Neural progenitor cell (in vitro differentiated cells): Measurements from ENCODE around the gene KMT2C. TPM values are rescaled to one million over a fixed set of nuclear protein-coding genes. Genes with fewer than 3 reads are reported as not detected.
A peak's percentile ranks its signal among the peaks of the same experiment; 100 is the strongest.
"Not testable (repeated sequence)": the region's sequence is repeated elsewhere in the genome, so short reads cannot be mapped to it uniquely, and the experiment has no call there.

ENCODE experiments used
- DNase-seq: peaks from one replicate; pipeline ENCODE4 v3.0.0-alpha.2; 2016; ENCODE audit warnings: low spot score
- H2AFZ ChIP-seq: fragments of 200-600 bp; sonication (generic); replicated peaks from 2 replicates; pipeline ENCODE4 v1.6.1; 2016; ENCODE audit warnings: antibody characterized with exemption
- H3F3A ChIP-seq: fragments of 200-600 bp; sonication (generic); 2 replicates; pipeline ENCODE4 v1.6.1; 2016; ENCODE audit warnings: antibody characterized with exemption, low read depth
- H3K27ac ChIP-seq: fragments of 200-600 bp; sonication (generic); 2 replicates; pipeline ENCODE4 v1.5.1; 2016; ENCODE audit warnings: mild to moderate bottlenecking
- H3K27me3 ChIP-seq: fragments of 200-600 bp; sonication (generic); 2 replicates; pipeline ENCODE4 v1.6.1; 2016; ENCODE audit warnings: mild to moderate bottlenecking, moderate library complexity
- H3K36me3 ChIP-seq: fragments of 200-600 bp; sonication (generic); 2 replicates; pipeline ENCODE4 v1.5.1; 2016
- H3K4me1 ChIP-seq: fragments of 200-600 bp; sonication (generic); 2 replicates; pipeline ENCODE4 v1.6.1; 2016; ENCODE audit warnings: mixed run types
- H3K4me2 ChIP-seq: fragments of 200-600 bp; sonication (generic); 2 replicates; pipeline ENCODE4 v1.6.1; 2016
- H3K4me3 ChIP-seq: fragments of 200-600 bp; sonication (generic); 2 replicates; pipeline ENCODE4 v1.5.1; 2016
- H3K79me2 ChIP-seq: fragments of 200-600 bp; sonication (generic); 2 replicates; pipeline ENCODE4 v1.6.1; 2016; ENCODE audit warnings: low read depth
- H3K9ac ChIP-seq: fragments of 200-600 bp; sonication (generic); 2 replicates; pipeline ENCODE4 v1.6.1; 2016
- H3K9me3 ChIP-seq: fragments of 200-600 bp; sonication (generic); 2 replicates; pipeline ENCODE4 v1.5.1; 2016; ENCODE audit warnings: low read depth
- H4K20me1 ChIP-seq: fragments of 200-600 bp; sonication (generic); 2 replicates; pipeline ENCODE4 v1.6.1; 2016; ENCODE audit warnings: low read depth
- H3K27ac Mint-ChIP-seq: 3 replicates; pipeline ENCODE4 v1.8.0; 2021; ENCODE audit warnings: mixed read lengths
- H3K27me3 Mint-ChIP-seq: 2 replicates; pipeline ENCODE4 v1.8.0; 2022; ENCODE audit warnings: low read depth, mild to moderate bottlenecking, inconsistent platforms, moderate library complexity, mixed read lengths; ENCODE audit not compliant: insufficient read depth
- H3K36me3 Mint-ChIP-seq: 3 replicates; pipeline ENCODE4 v1.8.0; 2021; ENCODE audit warnings: mixed read lengths
- H3K4me1 Mint-ChIP-seq: 3 replicates; pipeline ENCODE4 v1.8.0; 2021; ENCODE audit warnings: mixed read lengths
- H3K4me3 Mint-ChIP-seq: 3 replicates; pipeline ENCODE4 v1.8.0; 2021; ENCODE audit warnings: mild to moderate bottlenecking, moderate library complexity, mixed read lengths
- H3K9me3 Mint-ChIP-seq: 3 replicates; pipeline ENCODE4 v1.8.0; 2020; ENCODE audit warnings: mixed read lengths
- EZH2 ChIP-seq: fragments of 200-600 bp; sonication (generic); IDR thresholded peaks from 2 replicates; pipeline ENCODE4 v1.6.1; 2017; ENCODE audit warnings: antibody characterized with exemption, mild to moderate bottlenecking, moderate library complexity
- EZH2phosphoT487 ChIP-seq: fragments of 200-600 bp; sonication (generic); IDR thresholded peaks from 2 replicates; pipeline ENCODE4 v1.6.1; 2017; ENCODE audit warnings: antibody characterized with exemption
- total RNA-seq: library from RNA; depleted of rRNA; stranded (reverse); fragments of >200 nt; gene quantifications from 2 replicates; pipeline ENCODE4 v1.2.3, GENCODE V29; 2015; ENCODE audit warnings: low replicate concordance
- TF ChIP-seq, protein P1 (sequence below): fragments of 200-600 bp; sonication (generic); IDR thresholded peaks from 2 replicates; pipeline ENCODE4 v1.5.1; 2017; ENCODE audit warnings: antibody characterized with exemption, mild to moderate bottlenecking

The KMT2C gene
- total RNA-seq, 1 donor from 2014 or later, result 26.4 TPM

DNA sequence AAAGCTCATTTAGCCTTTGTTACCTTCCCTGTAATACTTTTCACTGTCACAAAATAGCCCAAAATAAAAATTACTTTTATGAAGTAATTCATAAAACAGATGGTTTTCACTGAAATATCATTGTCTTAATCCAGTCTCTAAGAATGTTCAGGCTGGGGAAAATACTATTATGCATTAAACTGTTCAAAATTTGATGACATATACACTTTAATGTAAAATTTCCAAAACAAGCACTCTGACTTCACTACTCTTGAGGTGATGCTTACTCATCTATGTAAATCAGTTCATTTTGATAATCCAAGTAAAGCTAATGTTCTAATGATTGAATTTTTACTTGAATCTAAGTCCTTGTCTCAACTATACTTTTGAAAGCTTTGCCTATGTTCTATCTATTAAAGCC lies 127.9 kb downstream of the KMT2C start:
- Mint-ChIP-seq H3K4me1 (no peaks in the 10 kb centered on the region), H3K27ac (no peak overlapping the region)
- H3K4me2 ChIP-seq, result no peak overlapping the region

DNA sequence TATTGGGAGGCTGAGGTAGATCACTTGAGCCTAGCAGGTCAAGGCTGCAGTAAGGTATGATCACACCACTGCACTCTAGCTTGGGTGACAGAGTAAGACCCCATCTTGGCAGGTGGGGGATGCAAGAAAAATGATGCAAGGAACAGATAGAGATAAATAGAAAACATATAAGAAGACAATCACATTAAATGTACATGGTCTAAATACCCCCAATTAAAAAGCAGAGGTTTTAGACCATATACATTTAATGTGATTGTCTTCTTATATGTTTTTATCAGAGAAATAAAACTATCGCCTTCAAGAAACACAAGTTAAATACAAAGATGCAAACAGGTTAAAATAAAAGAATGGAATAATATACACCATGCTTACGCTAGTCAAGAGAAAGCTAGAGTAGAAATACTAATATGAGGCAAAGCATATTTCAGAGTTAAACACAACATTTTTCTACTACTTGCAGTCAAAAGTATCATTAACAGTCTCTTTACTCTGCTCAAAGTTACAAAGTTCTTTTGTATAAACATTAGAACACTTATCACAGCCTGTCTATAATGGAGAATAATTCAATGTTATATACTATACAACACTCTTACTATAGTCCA lies 136.2 kb downstream of the KMT2C start:
- not testable (repeated sequence) for H4K20me1 ChIP-seq, H3K27ac Mint-ChIP-seq, H3K4me1 ChIP-seq, H3K27ac ChIP-seq, H2AFZ ChIP-seq, H3K79me2 ChIP-seq, H3F3A ChIP-seq, H3K9me3 ChIP-seq, H3K4me3 Mint-ChIP-seq, H3K4me3 ChIP-seq, DNase-seq, H3K27me3 Mint-ChIP-seq, H3K4me1 Mint-ChIP-seq, H3K9ac ChIP-seq, H3K27me3 ChIP-seq, H3K4me2 ChIP-seq, H3K36me3 ChIP-seq
- Mint-ChIP-seq H3K9me3 (peaks cover 20% of the 10 kb centered on the region), H3K36me3 (peaks cover 45% of the 10 kb centered on the region)

More for the DNA sequence above, 127.9 kb downstream of the KMT2C start:
- no peaks in the 10 kb centered on the region for H3K9me3 Mint-ChIP-seq
- no peaks in the 10 kb centered on the region for H4K20me1 ChIP-seq
- no peak overlapping the region for H3K27ac ChIP-seq
- H3K4me3 ChIP-seq, result no peak overlapping the region
- H3K27me3 Mint-ChIP-seq, result no peaks in the 10 kb centered on the region
- no peaks in the 10 kb centered on the region for H3K27me3 ChIP-seq
- H3K4me1 ChIP-seq, result no peaks in the 10 kb centered on the region
- H3K9me3 ChIP-seq, result no peaks in the 10 kb centered on the region
- DNase-seq, result no peak
- H3K79me2 ChIP-seq, result no peaks in the 10 kb centered on the region
- H3K9ac ChIP-seq, result no peak overlapping the region
- H3K4me3 Mint-ChIP-seq, result no peak overlapping the region
- H3K36me3 ChIP-seq, result peaks cover 8% of the 10 kb centered on the region
- TF ChIP-seq EZH2phosphoT487 (no peak), EZH2 (no peak)
- TF ChIP-seq, protein P1, sequence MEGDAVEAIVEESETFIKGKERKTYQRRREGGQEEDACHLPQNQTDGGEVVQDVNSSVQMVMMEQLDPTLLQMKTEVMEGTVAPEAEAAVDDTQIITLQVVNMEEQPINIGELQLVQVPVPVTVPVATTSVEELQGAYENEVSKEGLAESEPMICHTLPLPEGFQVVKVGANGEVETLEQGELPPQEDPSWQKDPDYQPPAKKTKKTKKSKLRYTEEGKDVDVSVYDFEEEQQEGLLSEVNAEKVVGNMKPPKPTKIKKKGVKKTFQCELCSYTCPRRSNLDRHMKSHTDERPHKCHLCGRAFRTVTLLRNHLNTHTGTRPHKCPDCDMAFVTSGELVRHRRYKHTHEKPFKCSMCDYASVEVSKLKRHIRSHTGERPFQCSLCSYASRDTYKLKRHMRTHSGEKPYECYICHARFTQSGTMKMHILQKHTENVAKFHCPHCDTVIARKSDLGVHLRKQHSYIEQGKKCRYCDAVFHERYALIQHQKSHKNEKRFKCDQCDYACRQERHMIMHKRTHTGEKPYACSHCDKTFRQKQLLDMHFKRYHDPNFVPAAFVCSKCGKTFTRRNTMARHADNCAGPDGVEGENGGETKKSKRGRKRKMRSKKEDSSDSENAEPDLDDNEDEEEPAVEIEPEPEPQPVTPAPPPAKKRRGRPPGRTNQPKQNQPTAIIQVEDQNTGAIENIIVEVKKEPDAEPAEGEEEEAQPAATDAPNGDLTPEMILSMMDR, result no peak
- H3F3A ChIP-seq, result no peaks in the 10 kb centered on the region
- H2AFZ ChIP-seq, result no peak overlapping the region
- peaks cover 26% of the 10 kb centered on the region for H3K36me3 Mint-ChIP-seq

DNA sequence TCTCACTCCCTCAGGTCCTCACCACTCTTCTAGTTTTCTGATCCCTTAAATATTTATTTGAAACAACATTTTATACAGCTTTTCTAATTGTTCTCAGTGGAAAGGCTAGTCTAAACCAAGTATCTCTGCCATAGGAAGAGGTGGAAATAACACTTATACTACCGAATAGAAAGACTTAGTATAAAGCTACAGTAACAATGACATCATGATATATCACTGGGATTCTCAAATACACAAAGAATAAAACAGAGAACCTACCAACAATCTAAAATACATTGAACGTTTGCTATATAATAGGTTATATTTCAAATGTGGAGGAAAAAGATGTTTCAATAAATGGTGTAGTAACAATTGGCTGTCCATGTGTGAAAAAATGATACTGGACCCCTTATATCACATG lies 142.9 kb downstream of the KMT2C start:
- peaks cover 15% of the 10 kb centered on the region for H3K4me1 ChIP-seq
- peaks cover 5% of the 10 kb centered on the region for H3K4me1 Mint-ChIP-seq
- no peaks in the 10 kb centered on the region for H4K20me1 ChIP-seq
- no peaks in the 10 kb centered on the region for H3K27me3 ChIP-seq
- H3K36me3 Mint-ChIP-seq, result peaks cover 44% of the 10 kb centered on the region
- no peak overlapping the region for H2AFZ ChIP-seq
- H3K4me2 ChIP-seq, result peak overlapping the region; percentile 57
- no peak overlapping the region for H3K4me3 ChIP-seq
- no peak for DNase-seq
- H3K27ac ChIP-seq, result no peak overlapping the region
- peaks cover 15% of the 10 kb centered on the region for H3K36me3 ChIP-seq
- H3K9ac ChIP-seq, result no peak overlapping the region
- peaks cover 5% of the 10 kb centered on the region for H3F3A ChIP-seq
- no peaks in the 10 kb centered on the region for H3K27me3 Mint-ChIP-seq
- peaks cover 22% of the 10 kb centered on the region for H3K9me3 Mint-ChIP-seq
- H3K9me3 ChIP-seq, result no peaks in the 10 kb centered on the region
- TF ChIP-seq EZH2 (no peak), EZH2phosphoT487 (no peak)
- TF ChIP-seq, protein P1, result no peak
- no peak overlapping the region for H3K27ac Mint-ChIP-seq
- no peak overlapping the region for H3K4me3 Mint-ChIP-seq
- no peaks in the 10 kb centered on the region for H3K79me2 ChIP-seq

DNA sequence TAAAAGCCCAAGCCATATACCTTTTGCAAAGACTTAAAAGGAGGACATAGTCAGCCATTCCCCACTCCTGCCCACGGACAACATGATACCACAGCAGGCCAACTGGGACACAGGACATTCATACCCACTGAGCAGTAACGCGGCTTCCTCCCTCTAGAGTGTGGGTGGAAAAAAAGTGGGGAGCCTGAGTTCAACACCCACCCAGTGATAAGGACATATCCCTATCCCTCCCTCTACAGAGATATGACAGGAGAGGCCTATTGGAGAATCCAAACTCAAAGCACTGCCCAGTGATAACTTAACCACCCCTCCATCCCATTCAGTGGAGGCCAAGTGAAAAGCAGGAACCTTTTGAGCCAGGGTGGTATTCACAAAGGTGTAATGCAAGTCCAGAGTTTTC lies 148.8 kb downstream of the KMT2C start:
- Histone ChIP-seq H3K36me3 (peaks cover 13% of the 10 kb centered on the region), H3K27ac (peak overlapping the region; percentile 2)
- not testable (repeated sequence) for H3K4me3 ChIP-seq, H3F3A ChIP-seq, H3K4me2 ChIP-seq, H3K79me2 ChIP-seq, H3K9ac ChIP-seq, H3K27me3 Mint-ChIP-seq, H3K4me1 Mint-ChIP-seq, H2AFZ ChIP-seq, DNase-seq, H3K27ac Mint-ChIP-seq, H4K20me1 ChIP-seq, H3K4me3 Mint-ChIP-seq, H3K27me3 ChIP-seq, H3K4me1 ChIP-seq, H3K9me3 ChIP-seq
- H3K36me3 Mint-ChIP-seq, result peaks cover 16% of the 10 kb centered on the region
- peaks cover 12% of the 10 kb centered on the region for H3K9me3 Mint-ChIP-seq

DNA sequence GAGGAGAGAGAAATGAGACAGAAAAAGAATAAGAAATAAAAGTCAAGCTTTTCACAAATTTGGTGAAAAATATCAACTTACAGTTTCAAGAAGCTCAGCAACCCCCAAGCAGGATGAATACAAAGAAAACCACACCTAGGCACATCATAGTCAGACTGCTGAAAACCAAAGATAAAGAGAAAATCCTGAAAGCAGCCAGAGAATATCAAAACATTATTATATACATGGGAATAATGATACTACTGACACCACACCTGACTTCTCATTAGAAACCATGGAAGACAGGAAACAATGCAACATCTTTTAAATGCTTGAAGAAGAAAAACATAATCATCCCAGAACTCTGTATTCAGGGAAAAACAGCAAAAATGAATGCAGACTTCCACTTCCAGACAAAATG lies 149.6 kb downstream of the KMT2C start:
- not testable (repeated sequence) for H3K4me2 ChIP-seq, H4K20me1 ChIP-seq, H3K27me3 Mint-ChIP-seq, H3F3A ChIP-seq, H3K4me3 ChIP-seq, H3K79me2 ChIP-seq, H3K27ac ChIP-seq, H3K9me3 ChIP-seq, H3K4me3 Mint-ChIP-seq, H3K4me1 ChIP-seq, H3K27ac Mint-ChIP-seq, H3K4me1 Mint-ChIP-seq, H3K9ac ChIP-seq, H3K27me3 ChIP-seq, H2AFZ ChIP-seq, DNase-seq, H3K36me3 ChIP-seq
- peaks cover 14% of the 10 kb centered on the region for H3K36me3 Mint-ChIP-seq
- peaks cover 12% of the 10 kb centered on the region for H3K9me3 Mint-ChIP-seq

DNA sequence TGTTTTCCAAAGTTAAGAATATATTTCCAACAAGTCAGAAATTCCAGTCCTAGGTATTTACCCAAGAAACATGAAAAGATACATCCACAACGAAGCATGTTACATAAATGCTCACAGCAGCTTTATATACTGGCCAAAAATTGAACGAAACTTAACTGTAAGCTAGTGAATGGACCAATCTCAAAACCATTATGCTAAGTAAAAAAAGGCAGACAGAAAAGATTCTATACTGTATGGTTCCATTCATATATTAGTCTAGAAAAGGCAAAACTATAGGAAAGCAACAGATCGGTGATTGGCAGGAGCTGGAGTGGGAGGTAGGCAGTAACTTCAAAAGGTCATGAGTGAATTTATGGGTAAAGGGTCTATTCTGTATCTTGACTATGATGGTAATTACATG lies 150.8 kb downstream of the KMT2C start:
- not testable (repeated sequence) for H4K20me1 ChIP-seq, H3K27me3 Mint-ChIP-seq, H3K9ac ChIP-seq, H3K4me2 ChIP-seq, H3K4me1 ChIP-seq, H3F3A ChIP-seq, H3K27me3 ChIP-seq, H3K9me3 ChIP-seq, H3K36me3 ChIP-seq, H3K4me3 Mint-ChIP-seq, H3K27ac ChIP-seq, H3K79me2 ChIP-seq, DNase-seq, H3K27ac Mint-ChIP-seq, H3K4me3 ChIP-seq, H3K4me1 Mint-ChIP-seq, H3K9me3 Mint-ChIP-seq, H2AFZ ChIP-seq
- peaks cover 12% of the 10 kb centered on the region for H3K36me3 Mint-ChIP-seq

DNA sequence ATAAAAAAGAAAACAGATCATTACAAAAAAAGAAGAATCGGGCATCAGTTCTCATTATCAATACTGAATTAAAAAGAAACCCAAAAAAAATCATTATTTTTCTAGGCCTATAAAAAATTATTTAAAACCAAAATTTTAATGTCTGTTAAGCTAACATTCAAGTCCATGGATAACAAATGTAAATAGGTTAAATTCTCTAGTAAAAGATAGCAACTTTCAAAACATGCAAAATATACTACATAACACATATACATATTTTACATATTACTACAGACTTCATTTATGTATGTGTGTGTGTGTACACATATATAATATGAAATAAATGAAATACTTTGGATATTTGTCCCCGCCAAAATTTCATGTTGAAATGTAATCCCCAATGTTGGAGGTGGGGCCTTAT lies 158.1 kb downstream of the KMT2C start:
- not testable (repeated sequence) for H3K4me3 Mint-ChIP-seq, H3K79me2 ChIP-seq, H3F3A ChIP-seq, H3K9me3 Mint-ChIP-seq, DNase-seq, H3K27me3 ChIP-seq, H3K27ac ChIP-seq, H3K4me1 Mint-ChIP-seq, H3K27ac Mint-ChIP-seq, H3K4me3 ChIP-seq, H3K27me3 Mint-ChIP-seq, H3K9ac ChIP-seq, H3K9me3 ChIP-seq, H3K4me1 ChIP-seq, H4K20me1 ChIP-seq, H2AFZ ChIP-seq, H3K36me3 Mint-ChIP-seq, H3K4me2 ChIP-seq, H3K36me3 ChIP-seq
